Kidney capillary endothelial cell (primary cell): ENCODE data around the gene MICAL1.

Experiments used
- DNase-seq: peaks from one replicate; pipeline ENCODE4 v3.0.0-alpha.2; 2018; ENCODE audit warnings: low spot score

MICAL1 gene

GRCh38 chr6:109455437-109456110 is at the start of gene MICAL1:
Gene MICAL1 (minus strand): TSS chr6:109455772. CDS start chr6:109454196, 1,576 bp downstream.
- DNase-seq, result peak; percentile 39

GRCh38 chr6:109503327-109504224 is 48.0 kb upstream of the MICAL1 start:
- no peak for DNase-seq

- DNase-seq, result no peak
Measured at GRCh38 chr6:109498936-109499335, 43.4 kb upstream of the MICAL1 start.

- no peak for DNase-seq
Measured at GRCh38 chr6:109498052-109498451, 42.5 kb upstream of the MICAL1 start.

GRCh38 chr6:109496036-109496772 is 40.6 kb upstream of the MICAL1 start:
- no peak for DNase-seq

- no peak for DNase-seq
Measured at GRCh38 chr6:109493865-109494264, 38.3 kb upstream of the MICAL1 start.

GRCh38 chr6:109491207-109491938 is 35.8 kb upstream of the MICAL1 start:
- DNase-seq, result no peak

GRCh38 chr6:109490713-109491112 is 35.1 kb upstream of the MICAL1 start:
- no peak for DNase-seq

GRCh38 chr6:109488001-109488400 is 32.4 kb upstream of the MICAL1 start:
- DNase-seq, result no peak

GRCh38 chr6:109486068-109486467 is 30.5 kb upstream of the MICAL1 start:
- no peak for DNase-seq

- no peak for DNase-seq
Measured at GRCh38 chr6:109485266-109485935, 29.8 kb upstream of the MICAL1 start.

GRCh38 chr6:109484122-109484521 is 28.6 kb upstream of the MICAL1 start:
- DNase-seq, result no peak

- DNase-seq, result no peak
Measured at GRCh38 chr6:109483735-109484057, 28.1 kb upstream of the MICAL1 start.

- DNase-seq, result peak; percentile 85
Measured at GRCh38 chr6:109482905-109483734, 27.5 kb upstream of the MICAL1 start, which contains the start of gene ZBTB24. Gene ZBTB24 (minus strand): TSS chr6:109483219. CDS start chr6:109482026, 1,193 bp downstream.

GRCh38 chr6:109480993-109481480 is 25.5 kb upstream of the MICAL1 start:
- no peak for DNase-seq

GRCh38 chr6:109478841-109479624 is 23.5 kb upstream of the MICAL1 start:
- DNase-seq, result no peak

- no peak for DNase-seq
Measured at GRCh38 chr6:109478222-109478805, 22.7 kb upstream of the MICAL1 start.

- no peak for DNase-seq
Measured at GRCh38 chr6:109477725-109478124, 22.2 kb upstream of the MICAL1 start.

- no peak for DNase-seq
Measured at GRCh38 chr6:109477184-109477583, 21.6 kb upstream of the MICAL1 start.
